ENCODE data around the gene IL3RA. TPM values are rescaled to one million over a fixed set of nuclear protein-coding genes. Genes with fewer than 3 reads are reported as not detected.

IL3RA gene
- total and polyA plus RNA-seq, 2 of the 8 experiments (the other 6 are each of a cell fraction or from before 2014, with no cell fraction given), result 0.11 TPM; not detected in 1

- H3K36me3 ChIP-seq (ENCODE audit: control insufficient read depth in 2 of 4, insufficient read depth in 4 of 4, low read length in 3 of 4), result no peaks in the 10 kb centered on the region
- H3K27me3 ChIP-seq (replicated peaks in 1 of 4; ENCODE audit: control insufficient read depth in 3 of 4, extremely low read depth in 1 of 4, insufficient read depth in 3 of 4, low read length in 3 of 4), result no peaks in the 10 kb centered on the region
- H2BK5ac ChIP-seq (ENCODE audit: low read depth, low read length), result no peak overlapping the region
- H3K56ac ChIP-seq (replicated peaks; ENCODE audit: insufficient read length, low read depth, low read length), result no peak overlapping the region
- no peak for DNase-seq (ENCODE audit: low read depth in 1 of 2, low spot score in 2 of 2)
- no peak overlapping the region for H3K4me2 ChIP-seq (ENCODE audit: insufficient read depth in 1 of 2, low read depth in 2 of 2, low read length in 2 of 2)
- H2BK15ac ChIP-seq (ENCODE audit: low read length), result no peak overlapping the region
- no peak overlapping the region for H3K4me3 ChIP-seq (ENCODE audit: extremely low read depth in 1 of 4, insufficient read depth in 2 of 4, low read depth in 3 of 4, low read length in 4 of 4)
- no peaks in the 10 kb centered on the region for H3K79me1 ChIP-seq (ENCODE audit: low read depth, low read length)
- no peak overlapping the region for H2BK20ac ChIP-seq (ENCODE audit: low read length)
- no peak overlapping the region for H2AFZ ChIP-seq (ENCODE audit: low read length)
- ChIA-PET POLR2A (ENCODE audit: partially characterized antibody) (no interaction called here), CTCF (ENCODE audit: partially characterized antibody) (no interaction called here)
- no peak overlapping the region for H3K14ac ChIP-seq (ENCODE audit: insufficient read length)
- H4K8ac ChIP-seq (ENCODE audit: extremely low read depth, insufficient read depth, low read length), result peak overlapping the region; percentile 85; the same call in 1 of the 2 replicates
- no peaks in the 10 kb centered on the region for H3K79me2 ChIP-seq (ENCODE audit: control insufficient read depth in 1 of 2, insufficient read depth in 2 of 2, low read length in 2 of 2)
- no peak overlapping the region for H3K18ac ChIP-seq (ENCODE audit: extremely low read depth, low read length)
- no peak overlapping the region for H4K91ac ChIP-seq (replicated peaks; ENCODE audit: insufficient read length, low read length)
- no peaks in the 10 kb centered on the region for H4K20me1 ChIP-seq (replicated peaks in 1 of 2; ENCODE audit: control insufficient read depth in 1 of 2, insufficient read depth in 2 of 2, low read length in 2 of 2)
- no peak overlapping the region for H3K4ac ChIP-seq (replicated peaks; ENCODE audit: insufficient read length, low read depth, low read length)
- no peaks in the 10 kb centered on the region for H3K23me2 ChIP-seq (ENCODE audit: low read depth, low read length)
- H3K9ac ChIP-seq (replicated peaks in 1 of 4; ENCODE audit: extremely low read depth in 1 of 4, low read depth in 3 of 4, low read length in 3 of 4), result no peak overlapping the region
- H3K27ac ChIP-seq (ENCODE audit: low read depth, low read length), result no peak overlapping the region
- no peak for TF ChIP-seq HDAC2 (IDR thresholded peaks at IDR 0.05; ENCODE audit: borderline replicate concordance in 1 of 2, low read depth in 2 of 2, low read length in 2 of 2)
- TF ChIP-seq JUND (IDR thresholded peaks at IDR 0.05; ENCODE audit: low read length), result no peak
- no peak for TF ChIP-seq SP4 (IDR thresholded peaks at IDR 0.05; ENCODE audit: low read length)
- no peak for TF ChIP-seq TBP (IDR thresholded peaks at IDR 0.05; ENCODE audit: low read depth, low read length)
- no peak for TF ChIP-seq SAP30 (IDR thresholded peaks at IDR 0.05; ENCODE audit: insufficient read depth, insufficient replicate concordance, low read length)
- no peak for TF ChIP-seq USF2 (IDR thresholded peaks at IDR 0.05; ENCODE audit: low read length)
- no peak for FAIRE-seq
- H4K5ac ChIP-seq (ENCODE audit: insufficient read length, low read depth, low read length), result no peak overlapping the region
- WGBS, 2 experiments (ENCODE audit: extremely low coverage in 1 of 2, insufficient coverage in 1 of 2, insufficient read length in 1 of 2, insufficient replicate concordance in 2 of 2, low coverage in 1 of 2, low lambda C conversion rate in 2 of 2, missing lambda C conversion rate in 1 of 2), result 89% methylated on average over 12 of the region's 12 CpGs; no CpG with 5 or more reads in 1 of the 2 experiments
- no peak overlapping the region for H3K23ac ChIP-seq (ENCODE audit: insufficient read length)
- H2BK120ac ChIP-seq (replicated peaks; ENCODE audit: low read depth, low read length), result no peak overlapping the region
- H2AK5ac ChIP-seq (ENCODE audit: low read depth, low read length), result no peak overlapping the region
- no peaks in the 10 kb centered on the region for H3K9me3 ChIP-seq (ENCODE audit: insufficient read depth in 2 of 2, low read depth in 1 of 2, low read length in 1 of 2)
- H3K4me1 ChIP-seq (replicated peaks in 1 of 4; ENCODE audit: control insufficient read depth in 3 of 4, insufficient read depth in 4 of 4, low read length in 3 of 4), result 0 out of 7 replicates have a peak, but pooled peaks cover 0 to 2% (median 0%) of the 10 kb centered on the region in 4 experiments
- H2BK12ac ChIP-seq (ENCODE audit: low read depth, low read length), result no peak overlapping the region
Measured at GRCh38 chrX:1330605-1331004, 6.0 kb upstream of the IL3RA start.

Data from H1 (cell line).